Endothelial cell of umbilical vein (primary cell): ENCODE measurements around the gene WNT11. TPM values are rescaled to one million over a fixed set of nuclear protein-coding genes. Genes with fewer than 3 reads are reported as not detected.

Source experiments
- BruUV-seq: library from RNA; stranded (reverse); fragments of 400-500 nt; replicated peaks from 2 replicates; lab custom pipeline; 2021; lab: Mats Ljungman, UMichigan
- CTCF ChIA-PET: fragments of 300-600, 350-600 bp; sonication (Branson Sonifier 250); formaldehyde crosslinking; loops from one replicate; lab custom pipeline; 2021; ENCODE audit warnings: antibody characterized with exemption, inconsistent platforms; lab: Charles Lee
- POLR2A ChIA-PET: fragments of 300-600, 350-600 bp; sonication (Branson Sonifier 250); formaldehyde crosslinking; loops from one replicate; lab custom pipeline; 2021; ENCODE audit warnings: antibody characterized with exemption, inconsistent platforms; lab: Charles Lee
- DNase-seq: peaks from one replicate; pipeline ENCODE4 v3.0.0-alpha.2; 2011; ENCODE audit warnings: low read depth, low spot score
- FAIRE-seq: peaks from 2 replicates; lab custom pipeline; 2011; peaks lifted over from hg19 to GRCh38; lab: Jason Lieb, UNC
- H2AFZ ChIP-seq: 2 replicates; pipeline ENCODE4 v1.6.0; 2012; ENCODE audit warnings: low read depth, low read length, control low read depth, inconsistent platforms
- H3K27ac ChIP-seq: 2 replicates; pipeline ENCODE4 v1.5.1; 2011; ENCODE audit warnings: low read depth, mild to moderate bottlenecking, control low read depth, low read length, moderate library complexity; ENCODE audit not compliant: insufficient read depth
- H3K27me3 ChIP-seq, 2 experiments: 2 replicates each; pipeline versions ENCODE4 v1.6.0 to v1.6.1; 2011; ENCODE audit warnings: low read length in 2 of 2, mixed read lengths in 1 of 2; ENCODE audit not compliant: control insufficient read depth in 2 of 2, insufficient read depth in 2 of 2
- H3K36me3 ChIP-seq, 2 experiments: 2 replicates in 1 of 2; 3 replicates in 1 of 2; pipeline ENCODE4 v1.5.1; 2011; ENCODE audit warnings: low read length in 2 of 2, mild to moderate bottlenecking in 1 of 2, moderate library complexity in 1 of 2; ENCODE audit not compliant: control insufficient read depth in 2 of 2, insufficient read depth in 2 of 2; ENCODE audit errors: extremely low read depth in 1 of 2
- H3K4me1 ChIP-seq: 3 replicates; pipeline ENCODE4 v1.5.1; 2011; ENCODE audit warnings: mild to moderate bottlenecking, low read length; ENCODE audit not compliant: control insufficient read depth, insufficient read depth; ENCODE audit errors: extremely low read depth
- H3K4me2 ChIP-seq: 2 replicates; pipeline ENCODE4 v1.6.1; 2011; ENCODE audit warnings: low read length, control low read depth, mixed read lengths; ENCODE audit not compliant: insufficient read depth
- H3K4me3 ChIP-seq, 3 experiments: fragments of 200-600 bp in 1 of 3; sonication (generic), shearing (Covaris generic) in 1 of 3; replicated peaks in 1 of 3; 2 replicates each; pipeline ENCODE4 v1.5.1; 2011 to 2016; ENCODE audit warnings: control low read depth in 3 of 3, low read length in 3 of 3, mild to moderate bottlenecking in 2 of 3, inconsistent platforms in 1 of 3, low read depth in 1 of 3, moderate library complexity in 1 of 3; ENCODE audit not compliant: insufficient read depth in 1 of 3
- H3K79me2 ChIP-seq: 2 replicates; pipeline ENCODE4 v1.6.0; 2012; ENCODE audit warnings: low read length, inconsistent platforms; ENCODE audit not compliant: control insufficient read depth, insufficient read depth
- H3K9ac ChIP-seq: replicated peaks from 2 replicates; pipeline ENCODE3; 2011; ENCODE audit warnings: low read length, control low read depth; ENCODE audit not compliant: insufficient read depth; ENCODE audit errors: extremely low read depth
- H3K9me1 ChIP-seq: replicated peaks from 3 replicates; pipeline ENCODE4 v1.6.0; 2011; ENCODE audit warnings: mild to moderate bottlenecking, low read length; ENCODE audit not compliant: control insufficient read depth, insufficient read depth; ENCODE audit errors: extremely low read depth
- H3K9me3 ChIP-seq: replicated peaks from 2 replicates; pipeline ENCODE4 v1.5.1; 2012; ENCODE audit warnings: low read length, inconsistent platforms; ENCODE audit not compliant: control insufficient read depth, insufficient read depth
- H4K20me1 ChIP-seq: replicated peaks from 2 replicates; pipeline ENCODE3; 2011; ENCODE audit warnings: mild to moderate bottlenecking, low read length; ENCODE audit not compliant: control insufficient read depth, insufficient read depth; ENCODE audit errors: extremely low read depth
- EZH2 ChIP-seq: IDR thresholded peaks from 2 replicates; pipeline ENCODE4 v1.6.1; 2012; ENCODE audit warnings: borderline replicate concordance, low read depth, mild to moderate bottlenecking, moderate library complexity, low read length, inconsistent platforms; ENCODE audit not compliant: severe bottlenecking
- FOS ChIP-seq: IDR thresholded peaks from 2 replicates; pipeline ENCODE4 v1.6.1; 2011; ENCODE audit warnings: mild to moderate bottlenecking, low read length, moderate library complexity, borderline replicate concordance; ENCODE audit not compliant: insufficient read depth
- GATA2 ChIP-seq: IDR thresholded peaks from 2 replicates; pipeline ENCODE4 v1.7.0; 2011; ENCODE audit warnings: low read depth, mild to moderate bottlenecking, moderate library complexity, mixed read lengths, low read length; ENCODE audit not compliant: insufficient read length, insufficient read depth
- JUN ChIP-seq: IDR thresholded peaks from 2 replicates; pipeline ENCODE4 v1.6.1; 2011; ENCODE audit warnings: borderline replicate concordance, low read depth; ENCODE audit not compliant: insufficient read length, insufficient read depth
- MYC ChIP-seq: IDR thresholded peaks from one replicate; pipeline ENCODE4 v1.6.1; 2011; ENCODE audit warnings: mild to moderate bottlenecking, low read depth, low read length
- POLR2A ChIP-seq: IDR thresholded peaks from 2 replicates; pipeline ENCODE4 v1.6.1; 2012; ENCODE audit warnings: low read depth, mild to moderate bottlenecking, control low read depth, low read length
- POLR2AphosphoS5 ChIP-seq: IDR thresholded peaks from 2 replicates; pipeline ENCODE4 v1.6.1; 2012; ENCODE audit warnings: low read depth, mild to moderate bottlenecking, control low read depth, low read length, moderate library complexity; ENCODE audit not compliant: insufficient read depth
- dilution Hi-C: fragments of 300-500 bp; cut with MboI; formaldehyde crosslinking; loops from one replicate; pipeline ENCODE4 v1.15.0; 2019; ENCODE audit warnings: low sequenced_read_pairs; ENCODE audit not compliant: extremely low pct_ligation_motif_present
- intact Hi-C: fragments of 100-400 bp; cut with micrococcal nuclease; formaldehyde crosslinking; loops from one replicate; pipeline ENCODE4 v1.10.0; 2022
- polyA plus RNA-seq, 4 experiments: library from polyadenylated mRNA; depleted of rRNA in 3 of 4; stranded (reverse) in 3 of 4; unstranded in 1 of 4; fragments of >200 nt; gene quantifications; 2 replicates each; pipeline versions ENCODE4 v1.2.1 to v1.2.3, GENCODE V29; 2011 to 2012; ENCODE audit warnings: missing spikeins in 1 of 4
- total RNA-seq: library from RNA; stranded (reverse); gene quantifications from 2 replicates; pipeline ENCODE4 v1.2.3, GENCODE V29; 2021
- TF ChIP-seq, protein P1 (sequence below): IDR thresholded peaks from 2 replicates; pipeline ENCODE4 v1.6.1; 2011; ENCODE audit not compliant: insufficient read depth, insufficient read length
- TF ChIP-seq, protein P2 (sequence below), 2 donors: IDR thresholded peaks; 1 replicate in 1 of 2; 2 replicates in 1 of 2; pipeline ENCODE4 v1.5.1; 2011; ENCODE audit warnings: low read length in 2 of 2, mild to moderate bottlenecking in 2 of 2, moderate library complexity in 2 of 2, control low read depth in 1 of 2, inconsistent platforms in 1 of 2, low read depth in 1 of 2; ENCODE audit not compliant: insufficient read depth in 1 of 2; ENCODE audit errors: extremely low read depth in 1 of 2

WNT11 gene
- total and polyA plus RNA-seq, 2 donors (not counting 3 experiments of a cell fraction or from before 2014, with no cell fraction given) = not detected

DNA sequence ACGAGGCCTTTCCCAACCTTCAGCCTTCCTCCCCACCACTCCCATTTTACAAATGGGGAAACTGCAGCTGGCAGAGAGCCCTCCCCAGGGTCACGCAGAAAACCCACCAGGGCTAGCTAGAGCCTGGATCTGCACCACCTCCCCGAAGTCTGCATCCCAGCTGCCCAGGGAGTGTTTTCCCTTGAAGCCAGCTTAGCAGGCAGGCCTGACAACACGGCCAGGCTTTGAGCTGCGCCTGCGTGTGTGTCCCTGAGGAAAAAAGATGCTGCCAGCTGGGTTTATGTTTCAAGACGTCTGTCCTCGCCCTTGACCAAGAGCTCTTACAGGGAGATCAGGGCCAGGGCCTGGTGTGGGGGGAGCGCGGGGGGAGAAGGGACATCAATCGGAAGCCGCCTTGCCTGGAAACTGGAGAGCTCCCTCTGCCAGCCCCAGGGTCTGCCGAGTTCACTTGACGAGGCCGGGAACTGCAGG lies 20.3 kb downstream of the WNT11 start:
- FAIRE-seq = no peak
- DNase-seq = no peak
- dilution Hi-C loops = no loop called here
- H3K36me3 ChIP-seq = no peaks in the 10 kb centered on the region
- H3K9me3 ChIP-seq = no peaks in the 10 kb centered on the region
- CTCF ChIA-PET = interaction anchor here (0.8 to 1.7 kb wide), 8 partner anchors 9 to 463 kb away, joined by 3 to 7 read pairs (median 4); no protein-coding TSS in a partner anchor
- no peak for TF ChIP-seq JUN
- no peak for TF ChIP-seq POLR2A
- no peak for TF ChIP-seq FOS
- TF ChIP-seq, protein P1, sequence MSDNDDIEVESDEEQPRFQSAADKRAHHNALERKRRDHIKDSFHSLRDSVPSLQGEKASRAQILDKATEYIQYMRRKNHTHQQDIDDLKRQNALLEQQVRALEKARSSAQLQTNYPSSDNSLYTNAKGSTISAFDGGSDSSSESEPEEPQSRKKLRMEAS = no peak
- no peak for TF ChIP-seq GATA2
- TF ChIP-seq EZH2 = no peak
- no peak for TF ChIP-seq MYC
- TF ChIP-seq, protein P2, sequence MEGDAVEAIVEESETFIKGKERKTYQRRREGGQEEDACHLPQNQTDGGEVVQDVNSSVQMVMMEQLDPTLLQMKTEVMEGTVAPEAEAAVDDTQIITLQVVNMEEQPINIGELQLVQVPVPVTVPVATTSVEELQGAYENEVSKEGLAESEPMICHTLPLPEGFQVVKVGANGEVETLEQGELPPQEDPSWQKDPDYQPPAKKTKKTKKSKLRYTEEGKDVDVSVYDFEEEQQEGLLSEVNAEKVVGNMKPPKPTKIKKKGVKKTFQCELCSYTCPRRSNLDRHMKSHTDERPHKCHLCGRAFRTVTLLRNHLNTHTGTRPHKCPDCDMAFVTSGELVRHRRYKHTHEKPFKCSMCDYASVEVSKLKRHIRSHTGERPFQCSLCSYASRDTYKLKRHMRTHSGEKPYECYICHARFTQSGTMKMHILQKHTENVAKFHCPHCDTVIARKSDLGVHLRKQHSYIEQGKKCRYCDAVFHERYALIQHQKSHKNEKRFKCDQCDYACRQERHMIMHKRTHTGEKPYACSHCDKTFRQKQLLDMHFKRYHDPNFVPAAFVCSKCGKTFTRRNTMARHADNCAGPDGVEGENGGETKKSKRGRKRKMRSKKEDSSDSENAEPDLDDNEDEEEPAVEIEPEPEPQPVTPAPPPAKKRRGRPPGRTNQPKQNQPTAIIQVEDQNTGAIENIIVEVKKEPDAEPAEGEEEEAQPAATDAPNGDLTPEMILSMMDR (IDR thresholded peaks at IDR 0.05; ENCODE audit: extremely low read depth in 1 of 2, insufficient read depth in 1 of 2, low read depth in 1 of 2, low read length in 2 of 2) = no peak
- no peak for TF ChIP-seq POLR2AphosphoS5
- H3K4me2 ChIP-seq = no peak overlapping the region
- BruUV-seq = no TSS peak
- H3K9me1 ChIP-seq = no peaks in the 10 kb centered on the region
- no peaks in the 10 kb centered on the region for H3K27me3 ChIP-seq
- no peak overlapping the region for H3K9ac ChIP-seq
- H3K27ac ChIP-seq = no peak overlapping the region
- H3K79me2 ChIP-seq = no peaks in the 10 kb centered on the region
- H3K4me3 ChIP-seq = no peak overlapping the region
- no peaks in the 10 kb centered on the region for H4K20me1 ChIP-seq
- H3K4me1 ChIP-seq = no peaks in the 10 kb centered on the region
- intact Hi-C loops = no loop called here
- POLR2A ChIA-PET = no interaction called here
- peak overlapping the region; percentile 35 for H2AFZ ChIP-seq
